ES-I3 (cell line): Measurements from ENCODE around the gene B3GAT2.

ENCODE experiments used
- H3K36me3 ChIP-seq: 2 replicates; pipeline ENCODE4 v1.6.1; 2013; ENCODE audit warnings: mild to moderate bottlenecking, low read length, control low read depth, moderate library complexity; ENCODE audit not compliant: insufficient read depth
- H3K4me1 ChIP-seq: 2 replicates; pipeline ENCODE4 v1.6.1; 2013; ENCODE audit warnings: mild to moderate bottlenecking, control low read depth, low read length; ENCODE audit not compliant: insufficient read depth
- H3K9ac ChIP-seq: 2 replicates; pipeline ENCODE4 v1.6.1; 2013; ENCODE audit warnings: low read depth, mild to moderate bottlenecking, low read length, moderate library complexity
- H3K9me3 ChIP-seq: 2 replicates; pipeline ENCODE4 v1.6.1; 2013; ENCODE audit warnings: mild to moderate bottlenecking, low read length, moderate library complexity; ENCODE audit not compliant: control insufficient read depth, insufficient read depth

The B3GAT2 gene

GRCh38 chr6:70879496-70879895 is 77.4 kb downstream of the B3GAT2 start:
- H3K9ac ChIP-seq = no peak overlapping the region
- no peaks in the 10 kb centered on the region for H3K9me3 ChIP-seq
- 0 out of 2 replicates have a peak, but pooled peaks cover under 1% of the 10 kb centered on the region for H3K4me1 ChIP-seq

GRCh38 chr6:70874181-70874913 is 82.5 kb downstream of the B3GAT2 start:
- Histone ChIP-seq H3K36me3 (no peaks in the 10 kb centered on the region), H3K4me1 (no peaks in the 10 kb centered on the region), H3K9me3 (peaks cover 3% of the 10 kb centered on the region; the same call in 1 of the 2 replicates), H3K9ac (no peak overlapping the region)

More at GRCh38 chr6:70879496-70879895, 77.4 kb downstream of the B3GAT2 start:
- H3K36me3 ChIP-seq = no peaks in the 10 kb centered on the region

- Histone ChIP-seq H3K36me3 (no peaks in the 10 kb centered on the region), H3K4me1 (no peaks in the 10 kb centered on the region), H3K9ac (no peak overlapping the region), H3K9me3 (peaks cover 3% of the 10 kb centered on the region; the same call in 1 of the 2 replicates)
These were observed 84.4 kb downstream of the B3GAT2 start for GRCh38 chr6:70872469-70872868.

- H3K9me3 ChIP-seq = no peaks in the 10 kb centered on the region
- peaks cover 6% of the 10 kb centered on the region; the same call in 1 of the 2 replicates for H3K4me1 ChIP-seq
- no peak overlapping the region for H3K9ac ChIP-seq
- H3K36me3 ChIP-seq = no peaks in the 10 kb centered on the region
These were observed 92.5 kb downstream of the B3GAT2 start for GRCh38 chr6:70864401-70864800.

GRCh38 chr6:70863343-70863742 is 93.5 kb downstream of the B3GAT2 start:
- no peaks in the 10 kb centered on the region for H3K9me3 ChIP-seq
- no peaks in the 10 kb centered on the region for H3K36me3 ChIP-seq
- H3K4me1 ChIP-seq = peaks cover 6% of the 10 kb centered on the region; the same call in 1 of the 2 replicates
- H3K9ac ChIP-seq = no peak overlapping the region

GRCh38 chr6:70860920-70861319 is 95.9 kb downstream of the B3GAT2 start:
- peaks cover 6% of the 10 kb centered on the region; the same call in 1 of the 2 replicates for H3K4me1 ChIP-seq
- no peaks in the 10 kb centered on the region for H3K9me3 ChIP-seq
- H3K36me3 ChIP-seq = no peaks in the 10 kb centered on the region
- H3K9ac ChIP-seq = no peak overlapping the region

GRCh38 chr6:70860045-70860444 is 96.8 kb downstream of the B3GAT2 start:
- H3K9me3 ChIP-seq = no peaks in the 10 kb centered on the region
- H3K4me1 ChIP-seq = peaks cover 6% of the 10 kb centered on the region; the same call in 1 of the 2 replicates
- H3K36me3 ChIP-seq = no peaks in the 10 kb centered on the region
- no peak overlapping the region for H3K9ac ChIP-seq

GRCh38 chr6:70857387-70858077 is 99.3 kb downstream of the B3GAT2 start:
- Histone ChIP-seq H3K9me3 (no peaks in the 10 kb centered on the region), H3K36me3 (no peaks in the 10 kb centered on the region), H3K9ac (no peak overlapping the region), H3K4me1 (no peaks in the 10 kb centered on the region)

GRCh38 chr6:70852667-70853246 is 104.1 kb downstream of the B3GAT2 start:
- Histone ChIP-seq H3K9ac (no peak overlapping the region), H3K4me1 (peaks cover 1% of the 10 kb centered on the region; the same call in 1 of the 2 replicates), H3K9me3 (no peaks in the 10 kb centered on the region), H3K36me3 (no peaks in the 10 kb centered on the region)

GRCh38 chr6:70849348-70850069 is 107.4 kb downstream of the B3GAT2 start:
- Histone ChIP-seq H3K36me3 (no peaks in the 10 kb centered on the region), H3K4me1 (peaks cover 5% of the 10 kb centered on the region; the same call in 1 of the 2 replicates), H3K9ac (no peak overlapping the region), H3K9me3 (no peaks in the 10 kb centered on the region)

- peaks cover 5% of the 10 kb centered on the region; the same call in 1 of the 2 replicates for H3K4me1 ChIP-seq
- H3K9me3 ChIP-seq = no peaks in the 10 kb centered on the region
- no peak overlapping the region for H3K9ac ChIP-seq
- no peaks in the 10 kb centered on the region for H3K36me3 ChIP-seq
These were observed 109.5 kb downstream of the B3GAT2 start for GRCh38 chr6:70847106-70848084.

GRCh38 chr6:70846207-70846835 is 110.5 kb downstream of the B3GAT2 start:
- H3K36me3 ChIP-seq = no peaks in the 10 kb centered on the region
- no peaks in the 10 kb centered on the region for H3K9me3 ChIP-seq
- no peak overlapping the region for H3K9ac ChIP-seq
- H3K4me1 ChIP-seq = peaks cover 5% of the 10 kb centered on the region; the same call in 1 of the 2 replicates

- Histone ChIP-seq H3K9me3 (no peaks in the 10 kb centered on the region), H3K4me1 (peaks cover 5% of the 10 kb centered on the region; the same call in 1 of the 2 replicates), H3K9ac (no peak overlapping the region), H3K36me3 (no peaks in the 10 kb centered on the region)
These were observed 112.6 kb downstream of the B3GAT2 start for GRCh38 chr6:70844301-70844700.
